Thoracic aorta (tissue), 2 donors: ENCODE measurements around the gene NR2C2AP. TPM values are rescaled to one million over a fixed set of nuclear protein-coding genes. Genes with fewer than 3 reads are reported as not detected.

ENCODE experiments used
- ATAC-seq: fragments of 150-250 bp; one replicate; pipeline ENCODE4 v1.8.0; 2017; ENCODE audit warnings: low read depth; ENCODE audit not compliant: insufficient number of reproducible peaks, low FRiP score
- DNase-seq: peaks from one replicate; pipeline ENCODE4 v3.0.0-alpha.2; 2020; ENCODE audit warnings: low spot score
- H3K27ac ChIP-seq, 2 donors: fragments of 200-600 bp; sonication (generic); 1 replicate in 1 of 2; 2 replicates in 1 of 2; pipeline ENCODE4 v1.5.1; 2016; ENCODE audit warnings: mild to moderate bottlenecking in 2 of 2, moderate library complexity in 2 of 2
- H3K27me3 ChIP-seq: fragments of 200-600 bp; sonication (generic); replicated peaks from 2 replicates; pipeline ENCODE4 v1.6.0; 2016; ENCODE audit warnings: mild to moderate bottlenecking; ENCODE audit not compliant: insufficient read depth
- H3K36me3 ChIP-seq: fragments of 200-600 bp; sonication (generic); one replicate; pipeline ENCODE4 v1.5.1; 2016
- H3K4me1 ChIP-seq, 2 donors: fragments of 200-600 bp; sonication (generic); 1 replicate in 1 of 2; 2 replicates in 1 of 2; pipeline versions ENCODE4 v1.5.1 to v1.6.0; 2016; ENCODE audit warnings: low read depth in 2 of 2, mild to moderate bottlenecking in 1 of 2; ENCODE audit not compliant: control insufficient read depth in 1 of 2
- H3K4me3 ChIP-seq: fragments of 200-600 bp; sonication (generic); 2 replicates; pipeline ENCODE4 v1.5.1; 2016; ENCODE audit warnings: mild to moderate bottlenecking
- H3K9me3 ChIP-seq: fragments of 200-600 bp; sonication (generic); 2 replicates; pipeline ENCODE4 v1.5.1; 2016
- CTCF ChIP-seq: fragments of 200-600 bp; sonication (generic); IDR thresholded peaks from one replicate; pipeline ENCODE4 v1.5.1; 2019; ENCODE audit warnings: antibody characterized with exemption
- total RNA-seq, 2 donors: library from RNA; depleted of rRNA; stranded (reverse); fragments of >200 nt; gene quantifications; one replicate each; pipeline versions ENCODE4 v1.1.0 to v1.2.3, GENCODE V29; 2016

Gene NR2C2AP
- total RNA-seq, 2 donors from 2014 or later, result 6.5 to 17.9 TPM

DNA sequence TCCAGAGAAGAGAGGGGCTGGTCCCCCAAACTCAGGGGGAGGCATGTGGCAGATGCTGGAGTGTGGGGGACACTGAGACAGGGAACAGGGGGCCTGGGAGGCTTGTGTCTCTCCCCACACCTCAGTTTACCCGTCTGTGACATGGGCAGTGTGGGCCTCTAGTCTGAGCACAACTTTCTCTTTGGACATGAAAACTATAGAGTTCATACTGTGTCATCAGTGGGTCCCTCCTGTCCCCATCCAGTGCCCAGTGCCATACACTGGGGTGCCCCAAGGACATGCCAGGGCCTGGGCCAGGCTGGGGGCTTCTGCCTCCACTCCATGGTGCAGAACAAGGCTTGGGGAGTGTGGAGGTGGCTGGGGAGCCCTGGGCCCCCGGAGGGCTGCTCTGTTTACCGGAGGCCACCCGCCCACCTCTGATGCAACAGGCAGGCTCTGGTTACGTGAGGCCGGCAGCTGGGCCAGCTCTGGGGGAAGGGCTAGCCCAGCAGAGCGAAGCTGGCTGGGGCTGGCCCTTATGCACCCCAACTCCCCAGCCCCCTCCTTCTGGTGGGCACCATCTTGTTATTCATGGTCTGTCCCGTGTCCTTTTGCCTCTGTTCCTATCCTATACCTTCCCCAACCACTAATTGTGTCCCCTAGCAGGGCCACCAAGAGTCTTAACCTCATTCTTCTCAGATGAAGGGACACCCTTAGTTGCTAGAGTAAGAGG is 31.2 kb downstream of the NR2C2AP start:
- no peaks in the 10 kb centered on the region for H3K27me3 ChIP-seq
- ATAC-seq (no peak), DNase-seq (no peak)
- no peak overlapping the region for H3K27ac ChIP-seq
- no peaks in the 10 kb centered on the region for H3K9me3 ChIP-seq
- TF ChIP-seq CTCF, result no peak
- peaks cover 6 to 9% of the 10 kb centered on the region in 2 donors for H3K4me1 ChIP-seq
- no peak overlapping the region for H3K4me3 ChIP-seq
- H3K36me3 ChIP-seq, result no peaks in the 10 kb centered on the region

DNA sequence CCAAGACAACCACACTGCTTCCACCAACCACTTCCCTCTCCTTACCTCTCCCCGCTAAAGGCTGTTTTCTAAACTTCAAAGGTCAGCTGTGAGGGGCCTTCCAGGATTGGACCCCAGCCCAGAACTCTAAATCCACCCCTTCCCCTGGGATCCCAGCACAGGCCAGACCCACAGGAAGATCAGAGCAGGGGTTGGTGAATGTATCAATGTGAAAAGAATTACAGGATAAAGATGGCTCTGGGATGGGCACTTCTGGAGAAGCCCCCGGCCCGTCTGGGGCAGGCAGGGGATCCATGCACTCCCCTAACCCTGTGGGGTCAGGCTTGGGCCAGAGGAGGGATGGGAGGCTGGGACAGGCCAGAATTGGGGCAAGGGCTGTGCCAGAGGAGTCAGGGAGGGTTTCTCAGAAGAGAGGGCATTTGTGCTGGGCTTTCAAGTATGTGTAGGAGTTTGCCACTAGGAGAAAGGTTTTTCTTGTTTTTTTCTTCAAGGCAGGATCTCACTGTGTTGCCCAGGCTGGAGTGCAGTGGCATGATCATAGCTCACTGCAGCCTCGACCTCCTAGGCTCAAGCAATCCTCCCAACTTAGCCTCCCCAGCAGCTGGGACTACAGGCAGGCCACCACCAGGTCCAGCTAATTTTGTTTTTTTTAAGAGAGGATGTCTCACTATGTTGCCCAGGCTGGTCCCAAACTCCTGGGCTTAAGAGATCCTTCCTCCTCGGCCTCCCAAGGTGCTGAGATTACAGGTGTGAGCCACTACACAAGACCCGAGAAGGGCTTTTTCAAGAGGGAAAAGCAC is 32.1 kb downstream of the NR2C2AP start:
- Histone ChIP-seq H3K9me3 (no peaks in the 10 kb centered on the region), H3K4me3 (no peak overlapping the region), H3K36me3 (no peaks in the 10 kb centered on the region), H3K27me3 (no peaks in the 10 kb centered on the region), H3K4me1 (peaks cover 6 to 9% of the 10 kb centered on the region in 2 donors), H3K27ac (no peak overlapping the region)
- ATAC-seq (no peak), DNase-seq (no peak)
- TF ChIP-seq CTCF, result no peak

GRCh38 chr19:19170053-19170872 is 33.0 kb downstream of the NR2C2AP start, which contains the start of gene MEF2B:
Gene MEF2B (minus strand): TSS chr19:19170263. CDS start chr19:19150735, 19,528 bp downstream.
- no peaks in the 10 kb centered on the region for H3K27me3 ChIP-seq
- ATAC-seq (no peak), DNase-seq (no peak)
- no peak for TF ChIP-seq CTCF
- no peak within 1 kb of the TSS for H3K27ac ChIP-seq
- H3K4me1 ChIP-seq, result peaks cover 6 to 9% of the 10 kb centered on the region in 2 donors
- H3K36me3 ChIP-seq, result no peaks in the 10 kb centered on the region
- H3K9me3 ChIP-seq, result no peaks in the 10 kb centered on the region
- peak within 1 kb of the TSS; percentile 53 for H3K4me3 ChIP-seq

- H3K4me1 ChIP-seq, result peaks cover 6 to 9% of the 10 kb centered on the region in 2 donors
- H3K4me3 ChIP-seq, result no peak overlapping the region
- H3K9me3 ChIP-seq, result no peaks in the 10 kb centered on the region
- DNase-seq, result no peak
- H3K36me3 ChIP-seq, result no peaks in the 10 kb centered on the region
- no peak overlapping the region for H3K27ac ChIP-seq
- no peak for TF ChIP-seq CTCF
- no peaks in the 10 kb centered on the region for H3K27me3 ChIP-seq
- no peak for ATAC-seq
Observed at GRCh38 chr19:19169236-19170052, 33.8 kb downstream of the NR2C2AP start.
